ENCODE measurements around the gene ABHD17A. TPM values are rescaled to one million over a fixed set of nuclear protein-coding genes. Genes with fewer than 3 reads are reported as not detected.

ABHD17A gene
- polyA plus RNA-seq, 3 donors: 69.8 to 96.1 (median 79.0) TPM

DNA sequence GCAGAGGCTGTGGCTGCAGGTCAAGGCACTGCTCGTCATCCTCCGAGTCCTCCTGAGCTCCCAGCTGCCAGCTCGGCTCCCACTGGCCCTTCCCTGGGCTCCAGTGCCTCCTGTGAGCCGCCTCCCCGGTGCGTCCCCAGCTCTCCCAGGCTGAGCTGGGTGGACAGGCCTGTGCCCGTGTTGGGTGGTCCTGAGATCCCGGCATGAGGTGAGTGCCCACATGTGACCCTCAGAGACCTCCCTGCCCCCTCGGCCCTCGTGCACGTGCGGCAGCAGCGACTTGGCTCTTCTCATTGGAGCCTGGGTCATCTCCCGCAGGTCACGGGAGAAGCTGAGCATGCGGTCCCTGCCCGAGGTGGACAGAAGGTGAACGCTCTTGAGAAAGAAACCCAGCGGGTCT lies 35.3 kb upstream of the ABHD17A start:
- Mint-ChIP-seq H3K36me3 (peaks cover 41 to 83% of the 10 kb centered on the region in 2 donors), H3K4me3 (no peak overlapping the region), H3K27me3 (ENCODE audit: low read depth in 3 of 3) (peaks cover 0 to 3% (median 2%) of the 10 kb centered on the region in 3 donors), H3K9me3 (peaks cover 0 to 5% (median 0%) of the 10 kb centered on the region in 7 donors), H3K4me1 (peaks cover 25% of the 10 kb centered on the region), H3K27ac (no peak overlapping the region)
- H3K36me3 ChIP-seq (replicated peaks in 1 of 2; ENCODE audit: control insufficient read depth in 1 of 2, insufficient read depth in 2 of 2, low read length in 2 of 2): peaks cover 53 to 55% of the 10 kb centered on the region in 2 donors
- TF ChIP-seq, protein P1, sequence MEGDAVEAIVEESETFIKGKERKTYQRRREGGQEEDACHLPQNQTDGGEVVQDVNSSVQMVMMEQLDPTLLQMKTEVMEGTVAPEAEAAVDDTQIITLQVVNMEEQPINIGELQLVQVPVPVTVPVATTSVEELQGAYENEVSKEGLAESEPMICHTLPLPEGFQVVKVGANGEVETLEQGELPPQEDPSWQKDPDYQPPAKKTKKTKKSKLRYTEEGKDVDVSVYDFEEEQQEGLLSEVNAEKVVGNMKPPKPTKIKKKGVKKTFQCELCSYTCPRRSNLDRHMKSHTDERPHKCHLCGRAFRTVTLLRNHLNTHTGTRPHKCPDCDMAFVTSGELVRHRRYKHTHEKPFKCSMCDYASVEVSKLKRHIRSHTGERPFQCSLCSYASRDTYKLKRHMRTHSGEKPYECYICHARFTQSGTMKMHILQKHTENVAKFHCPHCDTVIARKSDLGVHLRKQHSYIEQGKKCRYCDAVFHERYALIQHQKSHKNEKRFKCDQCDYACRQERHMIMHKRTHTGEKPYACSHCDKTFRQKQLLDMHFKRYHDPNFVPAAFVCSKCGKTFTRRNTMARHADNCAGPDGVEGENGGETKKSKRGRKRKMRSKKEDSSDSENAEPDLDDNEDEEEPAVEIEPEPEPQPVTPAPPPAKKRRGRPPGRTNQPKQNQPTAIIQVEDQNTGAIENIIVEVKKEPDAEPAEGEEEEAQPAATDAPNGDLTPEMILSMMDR (IDR thresholded peaks at IDR 0.05): no peak
- H2AFZ ChIP-seq (ENCODE audit: insufficient read depth, low read depth, low read length, poor library complexity, severe bottlenecking): no peak overlapping the region
- 97% methylated on average over 19 of the region's 19 CpGs for WGBS (ENCODE audit: insufficient coverage)
- no peaks in the 10 kb centered on the region for H3K79me2 ChIP-seq (ENCODE audit: insufficient read depth, low read length)
- H3K9me3 ChIP-seq (replicated peaks in 1 of 2; ENCODE audit: control insufficient read depth in 1 of 2, insufficient read depth in 1 of 2, low read length in 2 of 2): no peaks in the 10 kb centered on the region
- H3K27me3 ChIP-seq (ENCODE audit: control insufficient read depth in 2 of 2, insufficient read depth in 2 of 2, low read length in 2 of 2): no peaks in the 10 kb centered on the region
- no peak overlapping the region for H3K4me2 ChIP-seq (replicated peaks; ENCODE audit: extremely low read depth, low read length, poor library complexity, severe bottlenecking)
- H4K20me1 ChIP-seq (ENCODE audit: insufficient read depth, low read length): no peaks in the 10 kb centered on the region
- peaks cover 31 to 36% of the 10 kb centered on the region in 2 donors for H3K4me1 ChIP-seq (ENCODE audit: control insufficient read depth in 1 of 2, insufficient read depth in 2 of 2, low read length in 2 of 2)
- no peak overlapping the region for H3K9ac ChIP-seq (ENCODE audit: insufficient read depth, low read length, poor library complexity, severe bottlenecking)
- intact Hi-C loops (cut with micrococcal nuclease): no loop called here
- no peak overlapping the region for H3K4me3 ChIP-seq (replicated peaks in 1 of 3; ENCODE audit: low read depth in 2 of 3, low read length in 3 of 3)
- H3K27ac ChIP-seq (ENCODE audit: low read depth in 1 of 2, low read length in 2 of 2): no peak overlapping the region
- no peak for DNase-seq

DNA sequence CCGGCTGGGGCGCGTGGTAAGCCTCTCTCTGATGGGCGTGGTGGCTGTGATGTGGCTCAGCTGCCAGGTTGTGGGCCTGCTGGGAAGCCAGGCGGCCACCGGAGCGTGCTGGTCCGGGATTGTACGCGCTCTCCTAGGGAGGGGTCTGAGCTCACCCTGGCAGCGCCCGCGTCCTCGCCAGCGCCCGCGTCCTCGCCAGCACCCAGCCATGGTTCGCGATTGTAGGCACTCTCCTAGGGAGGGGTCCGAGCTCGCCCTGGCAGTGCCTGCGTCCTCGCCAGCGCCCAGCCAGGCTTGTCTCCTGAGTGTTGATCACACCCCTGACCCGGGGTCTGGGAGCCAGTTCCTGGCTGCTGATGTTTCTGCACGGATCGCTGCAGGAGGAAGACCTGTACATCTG lies 33.7 kb upstream of the ABHD17A start:
- no peak overlapping the region for H2AFZ ChIP-seq (ENCODE audit: insufficient read depth, low read depth, low read length, poor library complexity, severe bottlenecking)
- Mint-ChIP-seq H3K9me3 (peaks cover 0 to 5% (median 0%) of the 10 kb centered on the region in 7 donors), H3K27ac (no peak overlapping the region), H3K36me3 (peaks cover 30 to 76% of the 10 kb centered on the region in 2 donors), H3K27me3 (ENCODE audit: low read depth in 3 of 3) (peaks cover 0 to 3% (median 2%) of the 10 kb centered on the region in 3 donors), H3K4me3 (no peak overlapping the region), H3K4me1 (peaks cover 22% of the 10 kb centered on the region)
- H3K27ac ChIP-seq (ENCODE audit: low read depth in 1 of 2, low read length in 2 of 2): no peak overlapping the region
- H3K4me3 ChIP-seq (replicated peaks in 1 of 3; ENCODE audit: low read depth in 2 of 3, low read length in 3 of 3): no peak overlapping the region
- no peaks in the 10 kb centered on the region for H3K9me3 ChIP-seq (replicated peaks in 1 of 2; ENCODE audit: control insufficient read depth in 1 of 2, insufficient read depth in 1 of 2, low read length in 2 of 2)
- peaks cover 49 to 54% of the 10 kb centered on the region in 2 donors for H3K36me3 ChIP-seq (replicated peaks in 1 of 2; ENCODE audit: control insufficient read depth in 1 of 2, insufficient read depth in 2 of 2, low read length in 2 of 2)
- 98% methylated on average over 26 of the region's 28 CpGs for WGBS (ENCODE audit: insufficient coverage)
- no peak overlapping the region for H3K4me2 ChIP-seq (replicated peaks; ENCODE audit: extremely low read depth, low read length, poor library complexity, severe bottlenecking)
- TF ChIP-seq, protein P1 (IDR thresholded peaks at IDR 0.05): no peak
- peaks cover 23 to 27% of the 10 kb centered on the region in 2 donors for H3K4me1 ChIP-seq (ENCODE audit: control insufficient read depth in 1 of 2, insufficient read depth in 2 of 2, low read length in 2 of 2)
- H3K27me3 ChIP-seq (ENCODE audit: control insufficient read depth in 2 of 2, insufficient read depth in 2 of 2, low read length in 2 of 2): no peaks in the 10 kb centered on the region
- peaks cover 7% of the 10 kb centered on the region for H4K20me1 ChIP-seq (ENCODE audit: insufficient read depth, low read length)
- peaks cover 11% of the 10 kb centered on the region for H3K79me2 ChIP-seq (ENCODE audit: insufficient read depth, low read length)
- no peak overlapping the region for H3K9ac ChIP-seq (ENCODE audit: insufficient read depth, low read length, poor library complexity, severe bottlenecking)
- intact Hi-C loops (cut with micrococcal nuclease): no loop called here
- DNase-seq: no peak

All from CD14-positive monocyte (primary cell).